Caco-2 (cell line): ENCODE data around the gene HES4. TPM values are rescaled to one million over a fixed set of nuclear protein-coding genes. Genes with fewer than 3 reads are reported as not detected.

Experiments
- BruUV-seq: library from RNA; stranded (reverse); fragments of 400-500 nt; replicated peaks from 2 replicates; lab custom pipeline; 2021; lab: Mats Ljungman, UMichigan
- CTCF ChIA-PET: fragments of 300-600 bp; sonication (Branson Sonifier 250); formaldehyde crosslinking; loops from one replicate; lab custom pipeline; 2022; ENCODE audit warnings: antibody characterized with exemption; lab: Charles Lee
- POLR2A ChIA-PET: fragments of 300-600 bp; sonication (Branson Sonifier 250); formaldehyde crosslinking; loops from one replicate; lab custom pipeline; 2022; ENCODE audit warnings: antibody characterized with exemption; lab: Charles Lee
- DNase-seq, 2 experiments: peaks; one replicate each; pipeline versions ENCODE4 v3.0.0 to v3.0.0-alpha.2; 2020 to 2022
- H3K27me3 ChIP-seq: replicated peaks from 2 replicates; pipeline ENCODE4 v1.6.0; 2011; ENCODE audit warnings: low read length; ENCODE audit not compliant: control insufficient read depth, insufficient read depth
- H3K36me3 ChIP-seq: 2 replicates; pipeline ENCODE4 v1.5.1; 2011; ENCODE audit warnings: low read length; ENCODE audit not compliant: control insufficient read depth, insufficient read depth
- H3K4me1 ChIP-seq: fragments of 250-450 bp; sonication (Bioruptor Pico); 2 replicates; pipeline ENCODE4 v1.5.1; 2020; ENCODE audit warnings: mild to moderate bottlenecking
- H3K4me3 ChIP-seq: 2 replicates; pipeline ENCODE4 v1.5.1; 2011; ENCODE audit warnings: low read depth, mild to moderate bottlenecking, control low read depth, low read length
- H3K9me3 ChIP-seq: fragments of 250-450 bp; sonication (Bioruptor Pico); 2 replicates; pipeline ENCODE4 v1.5.1; 2020; ENCODE audit warnings: mild to moderate bottlenecking, moderate library complexity
- H3K27ac Mint-ChIP-seq: one replicate; pipeline ENCODE4 v1.8.0; 2022; ENCODE audit warnings: mixed read lengths; ENCODE audit not compliant: unreplicated experiment
- H3K27me3 Mint-ChIP-seq: one replicate; pipeline ENCODE4 v1.8.0; 2022; ENCODE audit warnings: mixed read lengths; ENCODE audit not compliant: insufficient read depth, unreplicated experiment
- H3K36me3 Mint-ChIP-seq: one replicate; pipeline ENCODE4 v1.8.0; 2022; ENCODE audit warnings: mild to moderate bottlenecking, mixed read lengths; ENCODE audit not compliant: insufficient read depth, unreplicated experiment
- H3K4me1 Mint-ChIP-seq: one replicate; pipeline ENCODE4 v1.8.0; 2022; ENCODE audit warnings: low read depth, mixed read lengths; ENCODE audit not compliant: unreplicated experiment
- H3K4me3 Mint-ChIP-seq: one replicate; pipeline ENCODE4 v1.8.0; 2022; ENCODE audit warnings: mild to moderate bottlenecking, moderate library complexity, mixed read lengths; ENCODE audit not compliant: unreplicated experiment
- H3K9me3 Mint-ChIP-seq: one replicate; pipeline ENCODE4 v1.8.0; 2022; ENCODE audit warnings: mixed read lengths; ENCODE audit not compliant: unreplicated experiment
- CTCF ChIP-seq, 2 experiments: fragments of 200-600 bp in 1 of 2; IDR thresholded peaks; 1 replicate in 1 of 2; 2 replicates in 1 of 2; pipeline versions ENCODE4 v1.5.1 to v1.8.0; 2011 to 2022; ENCODE audit warnings: antibody characterized with exemption in 1 of 2, control low read depth in 1 of 2, inconsistent platforms in 1 of 2, low read depth in 1 of 2, low read length in 1 of 2, mild to moderate bottlenecking in 1 of 2, moderate library complexity in 1 of 2; ENCODE audit not compliant: insufficient read depth in 1 of 2, severe bottlenecking in 1 of 2, unreplicated experiment in 1 of 2
- intact Hi-C: fragments of 100-400 bp; cut with micrococcal nuclease; formaldehyde crosslinking; loops from one replicate; pipeline ENCODE4 v1.10.0; 2022; ENCODE audit not compliant: unreplicated experiment
- total RNA-seq: library from RNA; stranded (reverse); gene quantifications from 2 replicates; pipeline ENCODE4 v1.2.3, GENCODE V29; 2022

Gene HES4
- total RNA-seq, 1 experiment from 2014 or later = 53.8 TPM

GRCh38 chr1:1035291-1035943 lies 35.5 kb upstream of the HES4 start:
- no peak for DNase-seq
- peaks cover 5% of the 10 kb centered on the region for H3K4me1 Mint-ChIP-seq
- H3K27ac Mint-ChIP-seq = no peak overlapping the region
- BruUV-seq = no TSS peak
- intact Hi-C loops = no loop called here
- no peaks in the 10 kb centered on the region for H3K9me3 Mint-ChIP-seq
- H3K27me3 ChIP-seq = no peaks in the 10 kb centered on the region
- H3K27me3 Mint-ChIP-seq = no peaks in the 10 kb centered on the region
- CTCF ChIA-PET = no interaction called here
- POLR2A ChIA-PET = interaction anchor here (0.6 kb wide), 1 partner anchor 29 kb away, joined by 3 read pairs; no protein-coding TSS in a partner anchor
- H3K4me3 Mint-ChIP-seq = no peak overlapping the region
- H3K36me3 ChIP-seq = no peaks in the 10 kb centered on the region; the same call in none of the 2 replicates
- no peaks in the 10 kb centered on the region for H3K9me3 ChIP-seq
- no peak overlapping the region for H3K4me3 ChIP-seq
- H3K36me3 Mint-ChIP-seq = peaks cover 35% of the 10 kb centered on the region
- peaks cover 18% of the 10 kb centered on the region for H3K4me1 ChIP-seq
- TF ChIP-seq CTCF (IDR thresholded peaks at IDR 0.05; ENCODE audit: insufficient read depth in 1 of 2, low read depth in 1 of 2, low read length in 1 of 2, severe bottlenecking in 1 of 2, unreplicated experiment in 1 of 2) = no peak

GRCh38 chr1:1034439-1034781 lies 34.5 kb upstream of the HES4 start:
- BruUV-seq = no TSS peak
- H3K36me3 Mint-ChIP-seq = peaks cover 28% of the 10 kb centered on the region
- H3K27me3 Mint-ChIP-seq = no peaks in the 10 kb centered on the region
- no peak for TF ChIP-seq CTCF (IDR thresholded peaks at IDR 0.05; ENCODE audit: insufficient read depth in 1 of 2, low read depth in 1 of 2, low read length in 1 of 2, severe bottlenecking in 1 of 2, unreplicated experiment in 1 of 2)
- no peak overlapping the region for H3K4me3 Mint-ChIP-seq
- Histone ChIP-seq H3K27me3 (no peaks in the 10 kb centered on the region), H3K4me1 (peaks cover 18% of the 10 kb centered on the region), H3K36me3 (no peaks in the 10 kb centered on the region; the same call in none of the 2 replicates), H3K4me3 (no peak overlapping the region), H3K9me3 (no peaks in the 10 kb centered on the region)
- intact Hi-C loops = no loop called here
- H3K27ac Mint-ChIP-seq = no peak overlapping the region
- no peaks in the 10 kb centered on the region for H3K9me3 Mint-ChIP-seq
- peaks cover 5% of the 10 kb centered on the region for H3K4me1 Mint-ChIP-seq
- POLR2A ChIA-PET = no interaction called here
- DNase-seq = no peak
- CTCF ChIA-PET = no interaction called here

- no peaks in the 10 kb centered on the region for H3K27me3 Mint-ChIP-seq
- no TSS peak for BruUV-seq
- peaks cover 18% of the 10 kb centered on the region for H3K4me1 ChIP-seq
- no peaks in the 10 kb centered on the region; the same call in none of the 2 replicates for H3K36me3 ChIP-seq
- no peak for TF ChIP-seq CTCF (IDR thresholded peaks at IDR 0.05; ENCODE audit: insufficient read depth in 1 of 2, low read depth in 1 of 2, low read length in 1 of 2, severe bottlenecking in 1 of 2, unreplicated experiment in 1 of 2)
- no peak for DNase-seq
- ChIA-PET POLR2A (no interaction called here), CTCF (no interaction called here)
- H3K9me3 ChIP-seq = no peaks in the 10 kb centered on the region
- H3K4me3 ChIP-seq = no peak overlapping the region
- intact Hi-C loops = no loop called here
- H3K27me3 ChIP-seq = no peaks in the 10 kb centered on the region
- H3K36me3 Mint-ChIP-seq = peaks cover 28% of the 10 kb centered on the region
- no peak overlapping the region for H3K4me3 Mint-ChIP-seq
- H3K4me1 Mint-ChIP-seq = peaks cover 5% of the 10 kb centered on the region
- no peak overlapping the region for H3K27ac Mint-ChIP-seq
- no peaks in the 10 kb centered on the region for H3K9me3 Mint-ChIP-seq
Measured at GRCh38 chr1:1033731-1034438, 34.0 kb upstream of the HES4 start.
